RWPE2 (cell line): ENCODE results near the gene NSD1.
A peak's percentile ranks its signal among the peaks of the same experiment; 100 is the strongest.

Experiments
- ATAC-seq: fragments of 200-7000 bp; cut with Tn5 transposase; 3 replicates; pipeline ENCODE4 v1.9.1; 2021; ENCODE audit warnings: low read depth
- DNase-seq: peaks from one replicate; pipeline ENCODE4 v3.0.0-alpha.2; 2020; ENCODE audit warnings: low spot score
- H3K27ac ChIP-seq: fragments of 450-650 bp; 2 replicates; pipeline ENCODE4 v1.5.1; 2017; ENCODE audit warnings: mild to moderate bottlenecking; ENCODE audit not compliant: poor library complexity, severe bottlenecking
- H3K27me3 ChIP-seq: fragments of 250-450 bp; sonication (Bioruptor Pico); 2 replicates; pipeline ENCODE4 v1.5.1; 2021; ENCODE audit warnings: mild to moderate bottlenecking, moderate library complexity; ENCODE audit not compliant: insufficient read depth, poor library complexity, severe bottlenecking
- H3K36me3 ChIP-seq: fragments of 250-450 bp; sonication (Bioruptor Pico); 2 replicates; pipeline ENCODE4 v1.5.1; 2020; ENCODE audit warnings: low read depth, mild to moderate bottlenecking, moderate library complexity
- H3K4me1 ChIP-seq: fragments of 250-450 bp; sonication (Bioruptor Pico); 2 replicates; pipeline ENCODE4 v1.5.1; 2021; ENCODE audit warnings: mild to moderate bottlenecking, moderate library complexity; ENCODE audit not compliant: insufficient read depth, poor library complexity, severe bottlenecking
- H3K4me3 ChIP-seq: fragments of 250-450 bp; sonication (Bioruptor Pico); 2 replicates; pipeline ENCODE4 v1.5.1; 2021; ENCODE audit warnings: mild to moderate bottlenecking, moderate library complexity; ENCODE audit not compliant: severe bottlenecking
- H3K9me3 ChIP-seq: fragments of 250-450 bp; sonication (Bioruptor Pico); 2 replicates; pipeline ENCODE4 v1.5.1; 2021; ENCODE audit warnings: mild to moderate bottlenecking, moderate library complexity; ENCODE audit not compliant: severe bottlenecking
- CTCF ChIP-seq: fragments of 450-650 bp; IDR thresholded peaks from one replicate; pipeline ENCODE4 v1.5.1; 2017; ENCODE audit warnings: mild to moderate bottlenecking, moderate library complexity; ENCODE audit not compliant: poor library complexity, severe bottlenecking

Gene NSD1

GRCh38 chr5:177312649-177313181 lies 179.1 kb downstream of the NSD1 start:
- peak; percentile 13 for ATAC-seq

GRCh38 chr5:177313561-177314259 lies 180.1 kb downstream of the NSD1 start:
- Histone ChIP-seq H3K27ac (no peak overlapping the region), H3K4me1 (no peaks in the 10 kb centered on the region)

More at GRCh38 chr5:177312649-177313181, 179.1 kb downstream of the NSD1 start:
- no peaks in the 10 kb centered on the region for H3K4me1 ChIP-seq
- TF ChIP-seq CTCF, result peak; percentile 16
- H3K36me3 ChIP-seq, result peaks cover 18% of the 10 kb centered on the region
- no peaks in the 10 kb centered on the region for H3K9me3 ChIP-seq
- no peak for DNase-seq
- peak overlapping the region; percentile 50 for H3K4me3 ChIP-seq
- peak overlapping the region; percentile 59 for H3K27ac ChIP-seq
- no peaks in the 10 kb centered on the region for H3K27me3 ChIP-seq

GRCh38 chr5:177314376-177315342 lies 181.1 kb downstream of the NSD1 start:
- no peaks in the 10 kb centered on the region for H3K27me3 ChIP-seq
- no peaks in the 10 kb centered on the region for H3K9me3 ChIP-seq
- DNase-seq (peak; percentile 58), ATAC-seq (no peak)
- peaks cover 6% of the 10 kb centered on the region for H3K36me3 ChIP-seq
- TF ChIP-seq CTCF, result no peak
- no peak overlapping the region for H3K27ac ChIP-seq
- no peaks in the 10 kb centered on the region for H3K4me1 ChIP-seq
- H3K4me3 ChIP-seq, result no peak overlapping the region

More at GRCh38 chr5:177313561-177314259, 180.1 kb downstream of the NSD1 start:
- Histone ChIP-seq H3K4me3 (no peak overlapping the region), H3K9me3 (no peaks in the 10 kb centered on the region), H3K27me3 (no peaks in the 10 kb centered on the region), H3K36me3 (peaks cover 15% of the 10 kb centered on the region)
- no peak for DNase-seq
- TF ChIP-seq CTCF, result no peak
- ATAC-seq, result no peak

- TF ChIP-seq CTCF, result no peak
- Histone ChIP-seq H3K36me3 (no peaks in the 10 kb centered on the region), H3K4me1 (no peaks in the 10 kb centered on the region), H3K27ac (no peak overlapping the region), H3K4me3 (no peak overlapping the region), H3K27me3 (no peaks in the 10 kb centered on the region), H3K9me3 (no peaks in the 10 kb centered on the region)
- ATAC-seq (no peak), DNase-seq (no peak)
These were observed 181.8 kb downstream of the NSD1 start for GRCh38 chr5:177315411-177315810.
